A375 (cell line): ENCODE results near the gene NAA35. TPM values are rescaled to one million over a fixed set of nuclear protein-coding genes. Genes with fewer than 3 reads are reported as not detected.

ENCODE experiments used
- total RNA-seq: library from RNA; depleted of rRNA; stranded (reverse); fragments of >200 nt; shearing (Covaris generic); gene quantifications from 2 replicates; pipeline ENCODE4 v1.2.3, GENCODE V29; 2014; rRNA removed

NAA35 gene
- total RNA-seq: 20.4 and 26.9 TPM in 2 replicates

GRCh38 chr9:85940832-85941621 is at the start of gene NAA35:
Gene NAA35 (plus strand): TSS chr9:85941146. CDS start chr9:85942160, 1,014 bp downstream.

Other genes with a start within 250 kb of the NAA35 start
- 8.4 and 9.4 TPM in 2 replicates for gene AGTPBP1, start 199.2 kb upstream of the NAA35 start, total RNA-seq
- gene GOLM1, start 158.4 kb downstream of the NAA35 start, total RNA-seq: 59.1 and 60.4 TPM in 2 replicates